NOMO-1 treated with DMSO at 0.1 percent for 48 hours (cell line): ENCODE data around the gene OTOR.

ENCODE experiments used
- DNase-seq: peaks from one replicate; lab custom pipeline; 2025; ENCODE audit not compliant: unreplicated experiment; lab: John Stamatoyannopoulos, UW

The OTOR gene

GRCh38 chr20:16748308-16748900 lies at the start of gene OTOR:
Gene OTOR, plus strand, starts transcription at chr20:16748358. Its CDS starts 44 bp downstream, at chr20:16748402.
- no peak for DNase-seq

- peak; percentile 59 for DNase-seq
Measured at GRCh38 chr20:16699293-16699692, 48.9 kb upstream of the OTOR start.

GRCh38 chr20:16701296-16701695 lies 46.9 kb upstream of the OTOR start:
- DNase-seq = peak; percentile 57

- DNase-seq = no peak
Measured at GRCh38 chr20:16703570-16703969, 44.6 kb upstream of the OTOR start.

GRCh38 chr20:16707674-16708073 lies 40.5 kb upstream of the OTOR start:
- peak; percentile 60 for DNase-seq

GRCh38 chr20:16708602-16709001 lies 39.6 kb upstream of the OTOR start:
- no peak for DNase-seq

GRCh38 chr20:16709017-16709416 lies 39.1 kb upstream of the OTOR start:
- peak; percentile 42 for DNase-seq

GRCh38 chr20:16710781-16711180 lies 37.4 kb upstream of the OTOR start:
- DNase-seq = peak; percentile 40

- peak; percentile 79 for DNase-seq
Measured at GRCh38 chr20:16711661-16712258, 36.4 kb upstream of the OTOR start.

- peak; percentile 64 for DNase-seq
Measured at GRCh38 chr20:16712511-16712947, 35.6 kb upstream of the OTOR start.

GRCh38 chr20:16713066-16713465 lies 35.1 kb upstream of the OTOR start:
- DNase-seq = peak; percentile 64

- no peak for DNase-seq
Measured at GRCh38 chr20:16714242-16714641, 33.9 kb upstream of the OTOR start.

- no peak for DNase-seq
Measured at GRCh38 chr20:16714751-16715150, 33.4 kb upstream of the OTOR start.

GRCh38 chr20:16719421-16719820 lies 28.7 kb upstream of the OTOR start:
- DNase-seq = no peak

GRCh38 chr20:16729080-16729479 lies 19.1 kb upstream of the OTOR start:
- no peak for DNase-seq

GRCh38 chr20:16729565-16730460 lies 18.3 kb upstream of the OTOR start, which contains the start of gene SNRPB2:
Gene SNRPB2, plus strand, starts transcription at chr20:16730026. Its CDS starts 1,677 bp downstream, at chr20:16731703.
- DNase-seq = peak; percentile 96

GRCh38 chr20:16732506-16733152 lies 15.5 kb upstream of the OTOR start:
- peak; percentile 74 for DNase-seq

- DNase-seq = no peak
Measured at GRCh38 chr20:16740365-16741072, 7.6 kb upstream of the OTOR start.

- DNase-seq = no peak
Measured at GRCh38 chr20:16744178-16744807, 3.9 kb upstream of the OTOR start.

- no peak for DNase-seq
Measured at GRCh38 chr20:16745204-16745603, 3.0 kb upstream of the OTOR start.
